ENCODE measurements around the gene SDR39U1.

The SDR39U1 gene

GRCh38 chr14:24441904-24442239 lies 704 bp downstream of the SDR39U1 start:
- no peak for DNase-seq

DNA sequence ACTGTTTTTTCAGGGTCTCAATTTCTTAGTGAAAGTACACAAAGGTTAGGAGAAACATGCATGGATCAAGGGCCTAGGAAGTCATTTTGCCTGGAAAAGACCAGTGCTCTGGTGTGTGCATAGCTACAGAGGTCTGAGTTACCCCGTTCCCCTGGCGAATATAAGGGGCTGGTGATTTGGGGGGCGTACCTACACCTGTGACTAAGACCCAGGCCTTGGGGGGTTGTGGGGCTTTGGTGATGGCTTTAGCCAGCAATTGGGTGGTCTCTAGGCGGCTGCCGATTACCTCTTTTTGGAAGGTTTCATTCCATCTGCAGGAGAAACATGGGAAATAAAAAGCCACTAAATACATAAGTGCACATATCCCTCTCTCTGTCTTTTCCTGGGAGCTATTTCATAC lies 1.1 kb downstream of the SDR39U1 start:
- no peak for DNase-seq

- DNase-seq, result no peak
These were observed 1.8 kb downstream of the SDR39U1 start for GRCh38 chr14:24440606-24441399.

- DNase-seq, result no peak
These were observed 2.6 kb downstream of the SDR39U1 start for GRCh38 chr14:24439830-24440605.

- no peak for DNase-seq
These were observed 3.3 kb downstream of the SDR39U1 start for GRCh38 chr14:24439257-24439656.

GRCh38 chr14:24438223-24439097 lies 4.1 kb downstream of the SDR39U1 start:
- DNase-seq, result no peak

DNA sequence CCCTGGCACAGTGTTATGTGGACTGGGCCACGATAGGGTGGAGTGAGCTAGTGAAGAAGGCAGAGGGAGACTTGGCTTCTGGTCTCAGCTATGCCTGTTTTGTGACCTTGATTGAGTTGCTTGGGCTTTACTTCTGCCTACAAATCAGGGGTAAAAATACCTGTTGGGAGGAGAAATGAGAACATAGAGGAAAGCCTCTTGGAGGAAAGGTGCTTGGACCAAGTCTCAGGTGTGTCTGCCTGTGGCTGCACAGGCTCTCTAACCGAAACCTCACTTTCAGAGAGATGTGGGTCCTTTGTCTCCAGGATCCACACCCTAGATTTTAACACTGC lies 4.9 kb downstream of the SDR39U1 start:
- DNase-seq, result no peak

DNA sequence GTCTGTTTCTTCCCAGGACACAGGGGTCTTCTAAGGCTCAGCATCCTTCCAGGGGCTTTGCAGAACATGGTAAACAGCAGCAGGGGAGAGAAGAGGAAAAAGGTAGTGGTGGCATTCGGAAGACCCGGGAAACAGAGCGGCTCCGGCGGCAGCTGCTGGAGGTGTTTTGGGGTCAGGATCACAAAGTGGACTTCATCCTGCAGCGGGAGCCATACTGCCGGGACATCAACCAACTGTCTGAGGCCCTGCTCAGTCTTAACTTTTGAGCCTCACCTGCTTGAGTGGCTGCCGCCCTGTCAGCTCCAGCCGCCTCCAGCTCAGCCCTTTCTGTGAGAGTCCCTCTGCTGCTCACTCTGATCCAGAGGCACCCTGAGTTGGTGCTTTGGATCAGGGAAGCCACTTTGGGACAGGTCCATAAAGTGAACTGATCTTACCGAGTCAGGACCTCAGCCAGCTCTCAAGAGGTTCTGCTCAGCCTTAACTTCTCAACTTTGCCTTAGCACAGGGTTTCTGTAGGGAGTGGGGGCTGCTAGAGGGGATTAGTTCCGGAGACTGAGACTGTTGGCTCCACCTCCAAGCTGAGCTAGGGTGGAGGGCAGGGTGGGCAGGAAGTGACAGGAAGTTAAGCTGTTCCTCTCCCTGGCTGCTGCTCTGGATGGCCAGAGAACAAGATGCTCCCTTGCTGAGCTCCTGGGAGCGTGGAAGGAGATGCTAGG lies 5.4 kb downstream of the SDR39U1 start:
- no peak for DNase-seq

DNA sequence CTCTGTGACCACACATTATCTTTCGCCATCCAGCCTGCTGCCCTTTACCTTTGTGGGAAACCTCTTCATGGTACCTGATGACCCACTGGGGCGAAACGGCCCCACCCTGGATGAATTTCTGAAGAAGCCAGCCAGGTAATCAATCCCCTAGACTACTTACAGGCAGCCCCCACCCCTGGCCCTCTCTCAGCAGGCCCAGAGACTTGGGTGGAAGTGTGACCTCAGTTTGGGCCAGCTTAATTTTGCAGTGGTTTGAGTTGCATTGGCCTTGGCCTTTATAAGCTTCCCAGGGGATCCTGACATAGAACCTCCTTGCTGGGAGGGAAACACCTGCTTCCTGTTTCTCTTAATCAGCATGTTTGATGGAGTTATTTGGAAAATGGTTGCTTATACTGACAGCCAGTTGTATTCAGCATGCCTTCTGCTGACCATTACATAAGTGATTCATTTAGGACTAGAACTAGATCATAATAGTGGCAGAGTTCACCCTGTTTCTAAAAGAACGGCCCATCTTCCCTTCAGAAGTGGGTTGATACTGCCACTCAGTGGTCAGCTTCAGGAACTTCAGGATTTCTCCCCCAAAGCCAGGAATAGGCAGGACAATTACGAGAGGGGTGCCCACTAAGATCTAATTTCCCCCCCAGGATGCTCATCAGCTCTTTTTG lies 6.1 kb downstream of the SDR39U1 start:
- DNase-seq, result peak; percentile 70

DNA sequence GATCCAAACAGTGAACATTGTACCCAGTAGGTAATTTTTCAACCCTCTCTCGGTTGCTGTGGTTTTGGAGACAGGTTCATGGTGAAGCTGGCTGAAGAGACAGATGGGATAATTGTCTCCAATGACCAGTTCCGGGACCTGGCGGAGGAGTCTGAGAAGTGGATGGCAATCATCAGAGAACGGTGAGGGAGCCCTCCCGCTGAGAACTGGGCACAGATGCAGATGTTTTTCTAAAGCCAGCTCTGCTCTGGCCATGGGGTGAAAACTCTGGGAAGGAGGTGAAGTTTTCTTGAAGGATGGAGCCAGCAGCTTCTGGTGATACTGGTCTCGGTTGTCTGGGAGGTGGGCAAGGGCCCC lies 6.6 kb downstream of the SDR39U1 start:
- DNase-seq, result no peak

GRCh38 chr14:24435192-24435810 lies 7.3 kb downstream of the SDR39U1 start:
- no peak for DNase-seq

- DNase-seq, result no peak
These were observed 7.9 kb downstream of the SDR39U1 start for GRCh38 chr14:24434676-24435075.

- no peak for DNase-seq
These were observed 8.5 kb downstream of the SDR39U1 start for GRCh38 chr14:24434036-24434435.

GRCh38 chr14:24432259-24433131 lies 10.1 kb downstream of the SDR39U1 start:
- DNase-seq, result no peak

- DNase-seq, result peak; percentile 95
These were observed 10.9 kb downstream of the SDR39U1 start for GRCh38 chr14:24431569-24432258.

- DNase-seq, result peak; percentile 85
These were observed 11.7 kb downstream of the SDR39U1 start for GRCh38 chr14:24430682-24431568.

GRCh38 chr14:24430143-24430681 lies 12.4 kb downstream of the SDR39U1 start:
- peak; percentile 72 for DNase-seq

- peak; percentile 94 for DNase-seq
These were observed 13.0 kb downstream of the SDR39U1 start, which contains the start of the genes CBLN3 and KHNYN for GRCh38 chr14:24429395-24430142. CBLN3 (minus strand) TSS chr14:24429668; CDS start chr14:24429054, 614 bp downstream. KHNYN (plus strand) TSS chr14:24429954; CDS start chr14:24430731, 777 bp downstream.
